ENCODE measurements around the gene TCF20. TPM values are rescaled to one million over a fixed set of nuclear protein-coding genes. Genes with fewer than 3 reads are reported as not detected.

The TCF20 gene
- total RNA-seq, 3 donors from 2014 or later (not counting 1 experiment from before 2014, with no cell fraction given) = 57.8 to 70.8 (median 69.1) TPM

- Mint-ChIP-seq H3K4me1 (peaks cover 20 to 25% of the 10 kb centered on the region in 2 donors), H3K27ac (peak overlapping the region in 1 of 2 donors; percentile 84), H3K9me3 (no peaks in the 10 kb centered on the region), H3K36me3 (no peaks in the 10 kb centered on the region), H3K4me3 (no peak overlapping the region), H3K27me3 (ENCODE audit: low read depth in 2 of 2) (peaks cover 0 to 7% of the 10 kb centered on the region in 2 donors)
- Histone ChIP-seq H3K27ac (ENCODE audit: low read length) (peak overlapping the region; percentile 75), H3K9me3 (ENCODE audit: control insufficient read depth, insufficient read depth, low read length) (no peaks in the 10 kb centered on the region), H3K4me3 (ENCODE audit: low read length) (no peak overlapping the region), H3K36me3 (ENCODE audit: control insufficient read depth, insufficient read depth, low read length) (no peaks in the 10 kb centered on the region), H3K27me3 (ENCODE audit: control insufficient read depth, insufficient read depth, low read length) (no peaks in the 10 kb centered on the region), H3K4me1 (ENCODE audit: control insufficient read depth, insufficient read depth, low read length) (peaks cover 45% of the 10 kb centered on the region)
- ATAC-seq (no peak), DNase-seq (no peak)
- WGBS (ENCODE audit: insufficient coverage) = 89% methylated on average over 22 of the region's 25 CpGs
- intact Hi-C loops (cut with micrococcal nuclease) = no loop called here
- no peak for TF ChIP-seq CTCF (IDR thresholded peaks at IDR 0.05)
Measured at GRCh38 chr22:42317691-42318547, 47.5 kb upstream of the TCF20 start.

- no peak overlapping the region for H3K4me3 ChIP-seq (ENCODE audit: low read length)
- Mint-ChIP-seq H3K36me3 (no peaks in the 10 kb centered on the region), H3K27ac (peak overlapping the region; percentile 51 to 84), H3K4me3 (peak overlapping the region; percentile 60), H3K9me3 (no peaks in the 10 kb centered on the region), H3K4me1 (peaks cover 15 to 25% of the 10 kb centered on the region in 2 donors), H3K27me3 (ENCODE audit: low read depth in 2 of 2) (peaks cover 0 to 7% of the 10 kb centered on the region in 2 donors)
- 63% methylated on average over 10 of the region's 13 CpGs for WGBS (ENCODE audit: insufficient coverage)
- no peaks in the 10 kb centered on the region for H3K36me3 ChIP-seq (ENCODE audit: control insufficient read depth, insufficient read depth, low read length)
- TF ChIP-seq CTCF (IDR thresholded peaks at IDR 0.05) = no peak
- no peaks in the 10 kb centered on the region for H3K27me3 ChIP-seq (ENCODE audit: control insufficient read depth, insufficient read depth, low read length)
- H3K9me3 ChIP-seq (ENCODE audit: control insufficient read depth, insufficient read depth, low read length) = no peaks in the 10 kb centered on the region
- intact Hi-C loops (cut with micrococcal nuclease) = no loop called here
- H3K4me1 ChIP-seq (ENCODE audit: control insufficient read depth, insufficient read depth, low read length) = peaks cover 45% of the 10 kb centered on the region
- DNase-seq (peak in 1 of 2 donors; percentile 82), ATAC-seq (peak; percentile 78 to 85 (median 82))
- peak overlapping the region; percentile 75 for H3K27ac ChIP-seq (ENCODE audit: low read length)
Measured at GRCh38 chr22:42317008-42317407, 46.6 kb upstream of the TCF20 start.

GRCh38 chr22:42315392-42315756 lies 44.9 kb upstream of the TCF20 start:
- no peak for DNase-seq
- Mint-ChIP-seq H3K4me3 (peak overlapping the region; percentile 62), H3K9me3 (no peaks in the 10 kb centered on the region), H3K27ac (peak overlapping the region; percentile 72 to 73), H3K4me1 (peaks cover 14 to 24% of the 10 kb centered on the region in 2 donors), H3K36me3 (no peaks in the 10 kb centered on the region), H3K27me3 (ENCODE audit: low read depth in 2 of 2) (peaks cover 0 to 9% of the 10 kb centered on the region in 2 donors)
- Histone ChIP-seq H3K4me1 (ENCODE audit: control insufficient read depth, insufficient read depth, low read length) (peaks cover 45% of the 10 kb centered on the region), H3K9me3 (ENCODE audit: control insufficient read depth, insufficient read depth, low read length) (no peaks in the 10 kb centered on the region), H3K4me3 (ENCODE audit: low read length) (no peak overlapping the region), H3K27me3 (ENCODE audit: control insufficient read depth, insufficient read depth, low read length) (no peaks in the 10 kb centered on the region), H3K36me3 (ENCODE audit: control insufficient read depth, insufficient read depth, low read length) (no peaks in the 10 kb centered on the region), H3K27ac (ENCODE audit: low read length) (no peak overlapping the region)
- TF ChIP-seq CTCF (IDR thresholded peaks at IDR 0.05) = no peak
- intact Hi-C loops (cut with micrococcal nuclease) = no loop called here
- no peak for ATAC-seq

Measured in natural killer cell (primary cell).